T-cell (primary cell): ENCODE measurements around the gene CCL21. TPM values are rescaled to one million over a fixed set of nuclear protein-coding genes. Genes with fewer than 3 reads are reported as not detected.

Source experiments
- ATAC-seq, 4 experiments: fragments of 200-7000 bp in 3 of 4; fragments of 150-1000 bp in 1 of 4; cut with Tn5 transposase; replicated peaks in 1 of 4; 1 replicate in 3 of 4; 2 replicates in 1 of 4; pipeline ENCODE4 v1.10.0; 2021; ENCODE audit warnings: moderate library complexity in 3 of 4, mild to moderate bottlenecking in 2 of 4, moderate number of reproducible peaks in 1 of 4
- CTCF ChIA-PET, 2 donors: fragments of 300-600 bp; sonication (Branson Sonifier 250); formaldehyde crosslinking; loops; one replicate each; lab custom pipeline; 2022; ENCODE audit warnings: antibody characterized with exemption in 2 of 2; lab: Charles Lee
- POLR2A ChIA-PET, 2 donors: fragments of 300-600 bp; sonication (Branson Sonifier 250); formaldehyde crosslinking; loops; one replicate each; lab custom pipeline; 2022; ENCODE audit warnings: antibody characterized with exemption in 2 of 2; lab: Charles Lee
- DNase-seq, 35 experiments: peaks; one replicate each; pipeline versions ENCODE4 v3.0.0 to v3.0.0-alpha.2; 2013 to 2023
- H3K27ac ChIP-seq: one replicate; pipeline ENCODE4 v1.5.1; 2013; ENCODE audit warnings: low read length
- H3K27me3 ChIP-seq, 2 experiments: replicated peaks in 1 of 2; 1 replicate in 1 of 2; 2 replicates in 1 of 2; pipeline versions ENCODE4 v1.6.1 to v1.7.0; 2013; ENCODE audit warnings: low read length in 1 of 2, mixed read lengths in 1 of 2; ENCODE audit not compliant: control insufficient read depth in 2 of 2, insufficient read depth in 2 of 2; ENCODE audit errors: extremely low read depth in 1 of 2
- H3K36me3 ChIP-seq, 2 donors: 1 replicate in 1 of 2; 2 replicates in 1 of 2; pipeline versions ENCODE4 v1.6.1 to v1.7.0; 2013; ENCODE audit warnings: low read length in 1 of 2; ENCODE audit not compliant: control insufficient read depth in 2 of 2, insufficient read depth in 1 of 2; ENCODE audit errors: extremely low read depth in 1 of 2
- H3K4me1 ChIP-seq, 2 experiments: 1 replicate in 1 of 2; 2 replicates in 1 of 2; pipeline versions ENCODE4 v1.6.1 to v1.7.0; 2013; ENCODE audit warnings: low read length in 2 of 2, mixed read lengths in 1 of 2; ENCODE audit not compliant: insufficient read depth in 2 of 2, control insufficient read depth in 1 of 2; ENCODE audit errors: extremely low read depth in 1 of 2
- H3K4me3 ChIP-seq, 2 donors: 1 replicate in 1 of 2; 2 replicates in 1 of 2; pipeline versions ENCODE4 v1.5.1 to v1.7.0; 2013; ENCODE audit warnings: mild to moderate bottlenecking in 2 of 2, low read length in 1 of 2, moderate library complexity in 1 of 2; ENCODE audit not compliant: control insufficient read depth in 1 of 2; ENCODE audit errors: extremely low read depth in 1 of 2
- H3K9me3 ChIP-seq: 2 replicates; pipeline ENCODE4 v1.7.0; 2013
- H3K27ac Mint-ChIP-seq, 2 donors: one replicate each; pipeline ENCODE4 v1.8.0; 2020 to 2021; ENCODE audit warnings: mild to moderate bottlenecking in 2 of 2, mixed read lengths in 2 of 2
- H3K27me3 Mint-ChIP-seq, 2 donors: one replicate each; pipeline ENCODE4 v1.8.0; 2021 to 2022; ENCODE audit warnings: mixed read lengths in 2 of 2
- H3K36me3 Mint-ChIP-seq: one replicate; pipeline ENCODE4 v1.8.0; 2021; ENCODE audit warnings: mixed read lengths
- H3K4me1 Mint-ChIP-seq, 3 donors: one replicate each; pipeline ENCODE4 v1.8.0; 2020 to 2022; ENCODE audit warnings: mixed read lengths in 3 of 3, mild to moderate bottlenecking in 1 of 3
- H3K4me3 Mint-ChIP-seq, 3 donors: one replicate each; pipeline ENCODE4 v1.8.0; 2020 to 2022; ENCODE audit warnings: mild to moderate bottlenecking in 3 of 3, mixed read lengths in 3 of 3, moderate library complexity in 3 of 3
- H3K9me3 Mint-ChIP-seq, 3 donors: one replicate each; pipeline ENCODE4 v1.8.0; 2020 to 2022; ENCODE audit warnings: mixed read lengths in 3 of 3
- WGBS: methylation state at CpG from one replicate; pipeline ENCODE4 v1.1.5; 2013; ENCODE audit warnings: missing lambda C conversion rate; ENCODE audit not compliant: insufficient coverage; 5-methylcytosine and 5-hydroxymethylcytosine counted together
- total RNA-seq, 35 experiments: library from RNA in 6 of 35; stranded (reverse) in 6 of 35; fragments of 120-200 nt in 1 of 35; gene quantifications; one replicate each; pipeline versions ENCODE4 v1.2.1 to v1.2.4 and lab custom pipeline; 2013 to 2026

The CCL21 gene
- total RNA-seq, 5 donors from 2014 or later (not counting 1 experiment from before 2014, with no cell fraction given) = 0.32 to 0.60 TPM; not detected in 3

- H3K4me1 Mint-ChIP-seq = no peaks in the 10 kb centered on the region
- ChIA-PET POLR2A (no interaction called here), CTCF (interaction anchor here in 1 of 2 donors (0.6 kb wide), 1 partner anchor 333 kb away, joined by 3 read pairs; no protein-coding TSS in a partner anchor)
- Histone ChIP-seq H3K4me1 (no peaks in the 10 kb centered on the region), H3K36me3 (no peaks in the 10 kb centered on the region), H3K27ac (no peak overlapping the region), H3K27me3 (peaks cover 4 to 15% of the 10 kb centered on the region in 2 experiments), H3K4me3 (no peak overlapping the region), H3K9me3 (no peaks in the 10 kb centered on the region)
- H3K36me3 Mint-ChIP-seq = no peaks in the 10 kb centered on the region
- no peaks in the 10 kb centered on the region for H3K9me3 Mint-ChIP-seq
- no peak for DNase-seq
- no peak overlapping the region for H3K4me3 Mint-ChIP-seq
- peaks cover 19 to 32% of the 10 kb centered on the region in 2 donors for H3K27me3 Mint-ChIP-seq
- ATAC-seq = no peak
- H3K27ac Mint-ChIP-seq = no peak overlapping the region
These were observed 4.1 kb upstream of the CCL21 start for GRCh38 chr9:34714007-34714406.

- Mint-ChIP-seq H3K36me3 (no peaks in the 10 kb centered on the region), H3K4me1 (no peaks in the 10 kb centered on the region), H3K4me3 (no peak overlapping the region), H3K27me3 (peaks cover 16 to 26% of the 10 kb centered on the region in 2 donors), H3K9me3 (no peaks in the 10 kb centered on the region), H3K27ac (no peak overlapping the region)
- CTCF ChIA-PET = interaction anchor here in 1 of 2 donors (1.0 kb wide), 1 partner anchor 10 kb away, joined by 3 read pairs; no protein-coding TSS in a partner anchor
- Histone ChIP-seq H3K4me1 (no peaks in the 10 kb centered on the region), H3K27ac (no peak overlapping the region), H3K9me3 (no peaks in the 10 kb centered on the region), H3K27me3 (peaks cover 4 to 11% of the 10 kb centered on the region in 2 experiments), H3K36me3 (no peaks in the 10 kb centered on the region), H3K4me3 (no peak overlapping the region)
- DNase-seq (no peak), ATAC-seq (no peak)
- no CpG with 5 or more reads among the region's 1 CpG for WGBS
- POLR2A ChIA-PET = no interaction called here
These were observed 2.2 kb upstream of the CCL21 start for GRCh38 chr9:34712140-34712539.

- no peaks in the 10 kb centered on the region for H3K9me3 ChIP-seq
- CTCF ChIA-PET = interaction anchor here (0.6 kb wide), 2 partner anchors 8 to 114 kb away, joined by 3 to 11 read pairs; no protein-coding TSS in a partner anchor
- H3K27me3 Mint-ChIP-seq = peaks cover 12 to 18% of the 10 kb centered on the region in 2 donors
- no peaks in the 10 kb centered on the region for H3K4me1 Mint-ChIP-seq
- H3K4me3 ChIP-seq = no peak overlapping the region
- H3K36me3 ChIP-seq = no peaks in the 10 kb centered on the region
- H3K4me3 Mint-ChIP-seq = no peak overlapping the region
- DNase-seq (no peak), ATAC-seq (no peak)
- 95% methylated on average over 7 of the region's 9 CpGs for WGBS
- H3K27me3 ChIP-seq = peaks cover 0 to 4% of the 10 kb centered on the region in 2 experiments
- no peaks in the 10 kb centered on the region for H3K36me3 Mint-ChIP-seq
- H3K4me1 ChIP-seq = no peaks in the 10 kb centered on the region
- no peak overlapping the region for H3K27ac ChIP-seq
- POLR2A ChIA-PET = no interaction called here
- no peaks in the 10 kb centered on the region for H3K9me3 Mint-ChIP-seq
- no peak overlapping the region for H3K27ac Mint-ChIP-seq
These were observed 549 bp downstream of the CCL21 start for GRCh38 chr9:34709196-34709978.

GRCh38 chr9:34707130-34707529 lies 2.8 kb downstream of the CCL21 start:
- Histone ChIP-seq H3K4me1 (peaks cover 0 to under 1% of the 10 kb centered on the region in 2 experiments), H3K36me3 (no peaks in the 10 kb centered on the region), H3K27ac (no peak overlapping the region), H3K4me3 (no peak overlapping the region), H3K27me3 (no peaks in the 10 kb centered on the region), H3K9me3 (no peaks in the 10 kb centered on the region)
- no peak overlapping the region for H3K27ac Mint-ChIP-seq
- H3K4me3 Mint-ChIP-seq = no peak overlapping the region
- H3K27me3 Mint-ChIP-seq = peaks cover 1 to 5% of the 10 kb centered on the region in 2 donors
- no peak for ATAC-seq
- H3K9me3 Mint-ChIP-seq = no peaks in the 10 kb centered on the region
- H3K36me3 Mint-ChIP-seq = no peaks in the 10 kb centered on the region
- ChIA-PET POLR2A (no interaction called here), CTCF (no interaction called here)
- no peak for DNase-seq
- H3K4me1 Mint-ChIP-seq = peaks cover under 1 to 2% (median under 1%) of the 10 kb centered on the region in 3 donors
- WGBS = 46% methylated on average over 2 of the region's 2 CpGs

GRCh38 chr9:34701769-34702736 lies 7.9 kb downstream of the CCL21 start:
- H3K27ac ChIP-seq = no peak overlapping the region
- CTCF ChIA-PET = interaction anchor here (0.5 to 1.6 kb wide), 17 partner anchors 9 to 877 kb away, joined by 3 to 10 read pairs (median 3); partner anchors contain the start of genes GALT (in 1 of the 2) and SIGMAR1 (in 1 of the 2)

More at GRCh38 chr9:34701769-34702736, 7.9 kb downstream of the CCL21 start:
- Mint-ChIP-seq H3K4me3 (peak overlapping the region; percentile 75 to 81 (median 78)), H3K4me1 (peaks cover 4 to 16% (median 6%) of the 10 kb centered on the region in 3 donors), H3K36me3 (no peaks in the 10 kb centered on the region), H3K27ac (peak overlapping the region in 1 of 2 donors; percentile 3), H3K9me3 (no peaks in the 10 kb centered on the region), H3K27me3 (peaks cover 1 to 10% of the 10 kb centered on the region in 2 donors)
- Histone ChIP-seq H3K36me3 (no peaks in the 10 kb centered on the region), H3K4me1 (peaks cover 0 to 14% of the 10 kb centered on the region in 2 experiments), H3K9me3 (no peaks in the 10 kb centered on the region), H3K4me3 (peak overlapping the region; percentile 49 to 73), H3K27me3 (peaks cover 0 to 4% of the 10 kb centered on the region in 2 experiments)
- peak; percentile 76 to 81 (median 80) for ATAC-seq
- POLR2A ChIA-PET = interaction anchor here (0.6 kb wide), 2 partner anchors 31 to 1114 kb away, joined by 4 to 13 read pairs; no protein-coding TSS in a partner anchor
- peak; percentile 43 to 86 (median 68) for DNase-seq
- WGBS = 0% methylated on average over 1 of the region's 30 CpGs
